GM19043 (cell line): ENCODE measurements around the gene DIP2A.
"Not testable (repeated sequence)": the region's sequence is repeated elsewhere in the genome, so short reads cannot be mapped to it uniquely, and the experiment has no call there.

Experiments used
- ATAC-seq: cut with Tn5 transposase; IDR thresholded peaks from one replicate; pipeline ENCODE4 v1.9.1; 2021; ENCODE audit warnings: low read depth; ENCODE audit not compliant: unreplicated experiment

Gene DIP2A

GRCh38 chr21:46448108-46448507 lies 10.6 kb upstream of the DIP2A start:
- no peak for ATAC-seq

- not testable (repeated sequence) for ATAC-seq
These were observed 9.8 kb upstream of the DIP2A start for GRCh38 chr21:46448855-46449254.

GRCh38 chr21:46452710-46453109 lies 6.0 kb upstream of the DIP2A start:
- no peak for ATAC-seq

- ATAC-seq = no peak
These were observed 4.5 kb upstream of the DIP2A start for GRCh38 chr21:46454142-46454541.

GRCh38 chr21:46454634-46455390 lies 3.9 kb upstream of the DIP2A start:
- ATAC-seq = no peak

GRCh38 chr21:46455575-46456385 lies 2.9 kb upstream of the DIP2A start:
- ATAC-seq = no peak

- ATAC-seq = no peak
These were observed 1.9 kb upstream of the DIP2A start for GRCh38 chr21:46456750-46457149.

GRCh38 chr21:46457801-46458314 lies 833 bp upstream of the DIP2A start:
- peak; percentile 22 for ATAC-seq

- ATAC-seq = no peak
These were observed 299 bp downstream of the DIP2A start for GRCh38 chr21:46459024-46459355.

GRCh38 chr21:46459356-46460112 lies 843 bp downstream of the DIP2A start:
- ATAC-seq = no peak

GRCh38 chr21:46461909-46462308 lies 3.2 kb downstream of the DIP2A start:
- no peak for ATAC-seq

GRCh38 chr21:46465153-46465552 lies 6.5 kb downstream of the DIP2A start:
- not testable (repeated sequence) for ATAC-seq

GRCh38 chr21:46465651-46466050 lies 7.0 kb downstream of the DIP2A start:
- no peak for ATAC-seq

- ATAC-seq = no peak
These were observed 9.6 kb downstream of the DIP2A start for GRCh38 chr21:46468108-46468774.

- ATAC-seq = no peak
These were observed 10.6 kb downstream of the DIP2A start for GRCh38 chr21:46469275-46469674.

GRCh38 chr21:46471514-46471913 lies 12.8 kb downstream of the DIP2A start:
- ATAC-seq = no peak

GRCh38 chr21:46472246-46472645 lies 13.6 kb downstream of the DIP2A start:
- ATAC-seq = no peak

GRCh38 chr21:46474382-46474781 lies 15.7 kb downstream of the DIP2A start:
- ATAC-seq = no peak

- ATAC-seq = no peak
These were observed 16.6 kb downstream of the DIP2A start for GRCh38 chr21:46475296-46475695.

- ATAC-seq = no peak
These were observed 19.1 kb downstream of the DIP2A start for GRCh38 chr21:46477765-46478164.

GRCh38 chr21:46478910-46479309 lies 20.2 kb downstream of the DIP2A start:
- ATAC-seq = no peak
